OCI-LY7 (cell line): ENCODE measurements around the gene MLPH. TPM values are rescaled to one million over a fixed set of nuclear protein-coding genes. Genes with fewer than 3 reads are reported as not detected.

ENCODE experiments used
- BruUV-seq: library from RNA; stranded (reverse); fragments of 400-500 nt; replicated peaks from 2 replicates; lab custom pipeline; 2021; lab: Mats Ljungman, UMichigan
- CTCF ChIA-PET: fragments of 300-600 bp; sonication (Branson Sonifier 250); formaldehyde crosslinking; loops from one replicate; lab custom pipeline; 2022; ENCODE audit warnings: antibody characterized with exemption; ENCODE audit not compliant: unreplicated experiment; lab: Charles Lee
- POLR2A ChIA-PET: fragments of 300-600 bp; sonication (Branson Sonifier 250); formaldehyde crosslinking; loops from one replicate; lab custom pipeline; 2022; ENCODE audit warnings: antibody characterized with exemption; lab: Charles Lee
- DNase-seq: peaks from one replicate; pipeline ENCODE4 v3.0.0-alpha.2; 2015; ENCODE audit warnings: low spot score
- H2AFZ ChIP-seq: fragments of 200-600 bp; sonication (generic), shearing (Covaris generic); 2 replicates; pipeline ENCODE4 v1.6.1; 2014; ENCODE audit warnings: mild to moderate bottlenecking, antibody characterized with exemption, low read length, moderate library complexity
- H3K27ac ChIP-seq: fragments of 200-600 bp; sonication (generic); 2 replicates; pipeline ENCODE4 v1.5.1; 2014; ENCODE audit warnings: mixed run types, low read depth, mild to moderate bottlenecking, moderate library complexity, low read length, inconsistent platforms; ENCODE audit not compliant: poor library complexity, severe bottlenecking
- H3K36me3 ChIP-seq: fragments of 200-600 bp; sonication (generic); 2 replicates; pipeline ENCODE4 v1.6.1; 2014; ENCODE audit warnings: mild to moderate bottlenecking, antibody characterized with exemption, low read length, moderate library complexity, mixed read lengths; ENCODE audit not compliant: insufficient read depth
- H3K4me1 ChIP-seq: fragments of 200-600 bp; sonication (generic); 2 replicates; pipeline ENCODE4 v1.5.1; 2014; ENCODE audit warnings: mild to moderate bottlenecking, low read length; ENCODE audit not compliant: insufficient read depth, poor library complexity, severe bottlenecking
- H3K4me2 ChIP-seq: fragments of 200-600 bp; sonication (generic); 2 replicates; pipeline ENCODE4 v1.6.1; 2014; ENCODE audit warnings: mild to moderate bottlenecking, low read length
- H3K4me3 ChIP-seq: fragments of 200-600 bp; sonication (generic); 2 replicates; pipeline ENCODE4 v1.5.1; 2014; ENCODE audit warnings: mild to moderate bottlenecking, low read depth, low read length; ENCODE audit not compliant: poor library complexity, severe bottlenecking
- H3K79me2 ChIP-seq: fragments of 200-600 bp; sonication (generic); 2 replicates; pipeline ENCODE4 v1.6.1; 2016; ENCODE audit warnings: low read depth, mild to moderate bottlenecking, low read length, moderate library complexity, mixed read lengths; ENCODE audit not compliant: insufficient read depth
- H3K9me2 ChIP-seq: fragments of 200-600 bp; sonication (generic); 2 replicates; pipeline ENCODE4 v1.6.1; 2016; ENCODE audit warnings: mild to moderate bottlenecking, low read length, mixed read lengths; ENCODE audit not compliant: insufficient read depth
- H3K9me3 ChIP-seq: fragments of 200-600 bp; sonication (generic); 2 replicates; pipeline ENCODE4 v1.6.1; 2014; ENCODE audit warnings: mild to moderate bottlenecking, mixed run types, low read length, mixed read lengths
- H4K20me1 ChIP-seq: fragments of 200-600 bp; sonication (generic); 2 replicates; pipeline ENCODE4 v1.6.1; 2014; ENCODE audit warnings: mild to moderate bottlenecking, antibody characterized with exemption, low read length, moderate library complexity, mixed read lengths; ENCODE audit not compliant: insufficient read depth
- EZH2phosphoT487 ChIP-seq: fragments of 200-600 bp; sonication (generic); IDR thresholded peaks from 2 replicates; pipeline ENCODE4 v1.6.1; 2018; ENCODE audit warnings: low read depth, borderline replicate concordance, mild to moderate bottlenecking, mixed run types, antibody characterized with exemption, low read length, moderate library complexity, mixed read lengths
- intact Hi-C: fragments of 100-400 bp; cut with micrococcal nuclease; formaldehyde crosslinking; loops from one replicate; pipeline ENCODE4 v1.10.0; 2022; ENCODE audit not compliant: unreplicated experiment
- total RNA-seq, 2 experiments: library from RNA; depleted of rRNA in 1 of 2; stranded (reverse); fragments of >200 nt in 1 of 2; shearing (Covaris generic) in 1 of 2; gene quantifications; 2 replicates each; pipeline ENCODE4 v1.2.3, GENCODE V29; 2014 to 2022
- TF ChIP-seq, protein P1 (sequence below): fragments of 200-600 bp; sonication (generic); conservative IDR thresholded peaks from 2 replicates; pipeline ENCODE4 v1.5.1; 2014; ENCODE audit warnings: mild to moderate bottlenecking, antibody characterized with exemption, low read length, moderate library complexity, mixed read lengths

The MLPH gene
- total RNA-seq, 2 experiments from 2014 or later: not detected

DNA sequence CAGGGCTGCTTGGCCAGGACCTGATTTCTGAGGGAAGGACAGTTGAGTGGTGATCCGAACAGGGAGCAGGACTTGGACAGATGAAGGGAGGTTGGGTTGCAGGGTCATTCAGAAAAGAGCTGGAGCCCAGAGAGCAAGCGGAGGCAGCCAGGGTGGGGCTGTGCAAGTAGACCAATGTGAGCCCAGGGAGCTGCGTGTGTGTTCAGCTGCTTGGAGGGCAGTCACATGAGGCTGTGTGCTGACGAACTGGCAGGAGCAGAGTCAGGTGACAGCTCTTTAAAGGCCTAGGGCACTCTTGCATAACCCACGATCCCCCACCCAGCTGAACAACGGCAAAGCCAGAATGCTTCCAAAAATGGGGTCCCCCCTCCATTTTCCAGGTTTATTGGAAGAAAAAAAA is 4.6 kb upstream of the MLPH start:
- TF ChIP-seq EZH2phosphoT487: no peak
- TF ChIP-seq, protein P1, sequence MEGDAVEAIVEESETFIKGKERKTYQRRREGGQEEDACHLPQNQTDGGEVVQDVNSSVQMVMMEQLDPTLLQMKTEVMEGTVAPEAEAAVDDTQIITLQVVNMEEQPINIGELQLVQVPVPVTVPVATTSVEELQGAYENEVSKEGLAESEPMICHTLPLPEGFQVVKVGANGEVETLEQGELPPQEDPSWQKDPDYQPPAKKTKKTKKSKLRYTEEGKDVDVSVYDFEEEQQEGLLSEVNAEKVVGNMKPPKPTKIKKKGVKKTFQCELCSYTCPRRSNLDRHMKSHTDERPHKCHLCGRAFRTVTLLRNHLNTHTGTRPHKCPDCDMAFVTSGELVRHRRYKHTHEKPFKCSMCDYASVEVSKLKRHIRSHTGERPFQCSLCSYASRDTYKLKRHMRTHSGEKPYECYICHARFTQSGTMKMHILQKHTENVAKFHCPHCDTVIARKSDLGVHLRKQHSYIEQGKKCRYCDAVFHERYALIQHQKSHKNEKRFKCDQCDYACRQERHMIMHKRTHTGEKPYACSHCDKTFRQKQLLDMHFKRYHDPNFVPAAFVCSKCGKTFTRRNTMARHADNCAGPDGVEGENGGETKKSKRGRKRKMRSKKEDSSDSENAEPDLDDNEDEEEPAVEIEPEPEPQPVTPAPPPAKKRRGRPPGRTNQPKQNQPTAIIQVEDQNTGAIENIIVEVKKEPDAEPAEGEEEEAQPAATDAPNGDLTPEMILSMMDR: no peak
- no peak overlapping the region for H3K4me2 ChIP-seq
- POLR2A ChIA-PET: no interaction called here

DNA sequence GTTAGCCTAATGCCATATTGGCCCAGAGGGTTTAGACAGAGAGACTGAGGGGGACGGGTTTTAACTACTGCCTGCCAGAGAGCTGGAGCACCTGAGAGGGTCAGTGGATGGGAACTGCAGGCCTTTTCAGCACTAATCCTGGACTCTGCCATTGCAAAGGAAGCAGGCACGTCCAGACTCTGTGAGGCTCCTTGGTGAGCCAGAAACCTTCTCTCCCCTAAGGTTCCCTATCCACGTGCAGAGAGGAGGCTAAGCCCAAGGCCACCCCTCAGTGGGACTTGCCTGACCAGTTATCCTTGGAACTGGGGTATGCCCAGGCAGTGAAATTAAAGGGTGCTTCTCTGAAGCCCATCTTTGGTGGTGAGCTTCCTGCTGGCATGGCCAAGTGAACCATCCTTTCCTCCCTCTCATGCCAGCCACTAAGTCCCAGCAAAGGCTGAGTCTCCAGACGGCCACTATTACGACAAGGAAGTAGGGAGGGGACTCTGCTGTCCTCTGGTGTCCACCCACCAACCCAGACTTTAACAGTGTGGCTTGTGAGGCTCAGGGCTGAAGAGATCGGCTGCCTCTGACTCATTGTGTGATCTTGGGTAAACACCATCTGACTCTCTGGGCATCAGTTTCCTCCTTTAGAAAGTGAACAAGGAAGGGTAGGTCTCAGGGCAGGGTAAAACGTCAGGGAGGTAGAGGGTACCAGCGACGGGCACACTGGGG is 3.9 kb upstream of the MLPH start:
- H3K9me2 ChIP-seq: no peaks in the 10 kb centered on the region
- no peak overlapping the region for H3K27ac ChIP-seq
- H4K20me1 ChIP-seq: no peaks in the 10 kb centered on the region
- H3K4me1 ChIP-seq: no peaks in the 10 kb centered on the region
- DNase-seq: no peak
- ChIA-PET CTCF (no interaction called here), POLR2A (no interaction called here)
- H3K4me2 ChIP-seq: no peak overlapping the region
- H3K4me3 ChIP-seq: no peak overlapping the region
- no TSS peak for BruUV-seq
- H3K36me3 ChIP-seq: no peaks in the 10 kb centered on the region
- no peaks in the 10 kb centered on the region for H3K79me2 ChIP-seq
- no peak for TF ChIP-seq EZH2phosphoT487
- TF ChIP-seq, protein P1: no peak
- H3K9me3 ChIP-seq: no peaks in the 10 kb centered on the region
- H2AFZ ChIP-seq: no peak overlapping the region
- intact Hi-C loops: no loop called here

More for the DNA sequence above, 4.6 kb upstream of the MLPH start:
- Histone ChIP-seq H3K9me3 (no peaks in the 10 kb centered on the region), H3K9me2 (no peaks in the 10 kb centered on the region), H3K4me1 (no peaks in the 10 kb centered on the region), H3K36me3 (no peaks in the 10 kb centered on the region), H3K27ac (no peak overlapping the region), H2AFZ (no peak overlapping the region), H3K79me2 (no peaks in the 10 kb centered on the region), H3K4me3 (no peak overlapping the region), H4K20me1 (no peaks in the 10 kb centered on the region)
- intact Hi-C loops: no loop called here
- CTCF ChIA-PET: no interaction called here
- no peak for DNase-seq
- no TSS peak for BruUV-seq

DNA sequence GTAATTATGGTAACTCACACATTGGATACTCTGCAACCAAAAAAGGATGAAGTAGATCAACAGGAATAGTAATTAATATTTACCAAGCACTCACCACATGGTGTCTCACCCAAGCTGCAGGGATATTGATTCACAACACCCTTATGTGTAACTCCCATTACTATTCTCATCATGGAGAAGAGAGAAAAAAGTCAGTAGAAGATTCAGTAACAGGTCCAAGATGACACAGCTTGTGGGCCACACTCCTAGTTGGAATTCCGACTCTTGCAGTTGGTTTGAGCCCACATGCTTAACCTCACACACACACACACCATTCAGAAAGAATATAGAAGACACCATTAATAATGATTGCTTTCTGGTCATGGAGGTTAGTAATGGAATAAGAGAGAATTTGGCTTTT is 1.7 kb upstream of the MLPH start:
- no peak for TF ChIP-seq EZH2phosphoT487
- TF ChIP-seq, protein P1: no peak

More for the DNA sequence above, 1.7 kb upstream of the MLPH start:
- POLR2A ChIA-PET: no interaction called here
- no TSS peak for BruUV-seq
- intact Hi-C loops: no loop called here
- Histone ChIP-seq H4K20me1 (no peaks in the 10 kb centered on the region), H3K4me1 (no peaks in the 10 kb centered on the region), H2AFZ (no peak overlapping the region), H3K36me3 (no peaks in the 10 kb centered on the region), H3K9me2 (no peaks in the 10 kb centered on the region), H3K4me3 (no peak overlapping the region), H3K79me2 (no peaks in the 10 kb centered on the region), H3K4me2 (no peak overlapping the region), H3K27ac (no peak overlapping the region), H3K9me3 (no peaks in the 10 kb centered on the region)
- no peak for DNase-seq
- CTCF ChIA-PET: no interaction called here
